HepG2 (cell line): ENCODE data around the gene WASF1. TPM values are rescaled to one million over a fixed set of nuclear protein-coding genes. Genes with fewer than 3 reads are reported as not detected.

Source experiments
- DNMT3B ChIP-seq: conservative IDR thresholded peaks from 2 replicates; pipeline ENCODE4 v1.6.1; 2016; ENCODE audit warnings: missing biosample characterization, control low read depth
- ERF ChIP-seq: IDR thresholded peaks from 2 replicates; pipeline ENCODE4 v1.6.1; 2018; ENCODE audit warnings: missing biosample characterization, missing genetic modification reagents
- GFI1 ChIP-seq: sonication (generic); formaldehyde crosslinking; IDR thresholded peaks from 2 replicates; pipeline ENCODE4 v1.5.0; 2020; ENCODE audit warnings: missing genetic modification reagents, mild to moderate bottlenecking, borderline replicate concordance
- KMT2B ChIP-seq: IDR thresholded peaks from 2 replicates; pipeline ENCODE4 v1.6.1; 2016; ENCODE audit warnings: missing genetic modification reagents, missing compliant biosample characterization
- MBD4 ChIP-seq: IDR thresholded peaks from 2 replicates; pipeline ENCODE4 v1.6.1; 2012; ENCODE audit warnings: low read length, inconsistent platforms, borderline replicate concordance
- NRL ChIP-seq: sonication (generic); formaldehyde crosslinking; IDR thresholded peaks from 2 replicates; pipeline ENCODE4 v1.5.0; 2020; ENCODE audit warnings: missing genetic modification reagents, mild to moderate bottlenecking, moderate library complexity, borderline replicate concordance
- PRDM10 ChIP-seq: sonication (generic); formaldehyde crosslinking; IDR thresholded peaks from 2 replicates; pipeline ENCODE4 v1.4.0; 2020; ENCODE audit warnings: low read depth, missing genetic modification reagents
- SAP130 ChIP-seq: IDR thresholded peaks from 2 replicates; pipeline ENCODE4 v1.6.1; 2016; ENCODE audit warnings: low read depth
- SP4 ChIP-seq: sonication (generic); formaldehyde crosslinking; IDR thresholded peaks from 2 replicates; pipeline ENCODE4 v1.8.1; 2023; ENCODE audit warnings: mild to moderate bottlenecking, missing genetic modification reagents
- TEAD3 ChIP-seq: optimal IDR thresholded peaks from 2 replicates; pipeline ENCODE3; 2016; ENCODE audit warnings: borderline replicate concordance
- THAP8 ChIP-seq: sonication (generic); formaldehyde crosslinking; IDR thresholded peaks from 2 replicates; pipeline ENCODE4 v1.5.1; 2020; ENCODE audit warnings: missing genetic modification reagents, mild to moderate bottlenecking, borderline replicate concordance
- WIZ ChIP-seq: sonication (generic); formaldehyde crosslinking; IDR thresholded peaks from 2 replicates; pipeline ENCODE4 v1.5.1; 2020; ENCODE audit warnings: mild to moderate bottlenecking, missing genetic modification reagents
- XRCC5 ChIP-seq: fragments of 200-400 bp; formaldehyde crosslinking; optimal IDR thresholded peaks from 2 replicates; pipeline ENCODE3; 2017; ENCODE audit warnings: mild to moderate bottlenecking, low read length
- YEATS2 ChIP-seq: sonication (generic); formaldehyde crosslinking; IDR thresholded peaks from 2 replicates; pipeline ENCODE4 v1.4.0; 2020; ENCODE audit warnings: missing genetic modification reagents, borderline replicate concordance
- ZFP37 ChIP-seq: sonication (generic); formaldehyde crosslinking; IDR thresholded peaks from 2 replicates; pipeline ENCODE4 v1.4.0; 2020; ENCODE audit warnings: missing genetic modification reagents, borderline replicate concordance
- ZNF136 ChIP-seq: sonication (generic); formaldehyde crosslinking; IDR thresholded peaks from 2 replicates; pipeline ENCODE4 v1.8.1; 2022; ENCODE audit warnings: low read depth, mild to moderate bottlenecking, moderate library complexity, missing genetic modification reagents
- ZNF335 ChIP-seq: sonication (generic); formaldehyde crosslinking; IDR thresholded peaks from 2 replicates; pipeline ENCODE4 v1.4.0; 2020; ENCODE audit warnings: missing genetic modification reagents
- ZNF34 ChIP-seq: sonication (generic); formaldehyde crosslinking; IDR thresholded peaks from 2 replicates; pipeline ENCODE4 v1.4.0; 2020; ENCODE audit warnings: mild to moderate bottlenecking, missing genetic modification reagents, borderline replicate concordance
- ZNF564 ChIP-seq: sonication (generic); formaldehyde crosslinking; IDR thresholded peaks from 2 replicates; pipeline ENCODE4 v1.8.1; 2023; ENCODE audit warnings: mild to moderate bottlenecking, missing genetic modification reagents
- ZNF580 ChIP-seq: IDR thresholded peaks from 2 replicates; pipeline ENCODE4 v1.6.1; 2016; ENCODE audit warnings: low read depth, borderline replicate concordance
- ZNF781 ChIP-seq: sonication (generic); formaldehyde crosslinking; IDR thresholded peaks from 2 replicates; pipeline ENCODE4 v1.5.1; 2020; ENCODE audit warnings: borderline replicate concordance, mild to moderate bottlenecking, missing genetic modification reagents; ENCODE audit errors: not compliant biosample characterization
- ZSCAN25 ChIP-seq: sonication (generic); formaldehyde crosslinking; IDR thresholded peaks from 2 replicates; pipeline ENCODE4 v1.8.0; 2022; ENCODE audit warnings: mild to moderate bottlenecking, missing genetic modification reagents
- polyA plus RNA-seq, 8 experiments: library from polyadenylated mRNA; depleted of rRNA in 3 of 8; stranded (reverse) in 7 of 8; unstranded in 1 of 8; fragments of >200 nt; fragmentation: Illumina TruSeq in 4 of 8; extraction: Trizol in 4 of 8; gene quantifications; 2 replicates each; pipeline versions ENCODE4 v1.2.1 to v1.2.3, GENCODE V29; 2011 to 2016; ENCODE audit warnings: low read depth in 4 of 8, missing spikeins in 1 of 8, mixed read lengths in 1 of 8; ENCODE audit not compliant: insufficient read depth in 1 of 8
- total RNA-seq, 5 experiments: library from RNA; depleted of rRNA; stranded (reverse); fragments of >200 nt; fragmentation: Illumina TruSeq; extraction: Trizol; gene quantifications; 2 replicates each; pipeline ENCODE4 v1.2.3, GENCODE V29; 2016; ENCODE audit warnings: low read depth in 1 of 5

WASF1 gene
- total and polyA plus RNA-seq, 2 of the 13 experiments (the other 11 are each of a cell fraction or from before 2014, with no cell fraction given): 8.5 to 17.3 TPM

- TF ChIP-seq NRL (CRISPR knock-in tag) (peak; percentile 37; the same call in 1 of the 2 replicates), KMT2B (CRISPR knock-in tag) (peak; percentile 69; the same call in 1 of the 2 replicates), ZNF564 (CRISPR knock-in tag) (0 out of 2 replicates have a peak, but pooled peaks have one; percentile 29), XRCC5 (peak; percentile 67), ERF (CRISPR knock-in tag) (0 out of 2 replicates have a peak, but pooled peaks have one; percentile 42), ZNF136 (no peak), ZNF781 (CRISPR knock-in tag) (no peak), ZNF580 (CRISPR knock-in tag) (peak; percentile 26; the same call in 1 of the 2 replicates), GFI1 (0 out of 2 replicates have a peak, but pooled peaks have one; percentile 7), ZSCAN25 (no peak), ZNF34 (CRISPR knock-in tag) (0 out of 2 replicates have a peak, but pooled peaks have one; percentile 52), ZNF335 (CRISPR knock-in tag) (0 out of 2 replicates have a peak, but pooled peaks have one; percentile 35), TEAD3 (CRISPR knock-in tag) (peak; percentile 66), WIZ (CRISPR knock-in tag) (no peak), ZFP37 (CRISPR knock-in tag) (no peak), DNMT3B (CRISPR knock-in tag) (no peak), THAP8 (CRISPR knock-in tag) (no peak), PRDM10 (CRISPR knock-in tag) (peak; percentile 92), SP4 (CRISPR knock-in tag) (no peak), MBD4 (no peak), SAP130 (CRISPR knock-in tag) (peak; percentile 75), YEATS2 (no peak)
Measured at GRCh38 chr6:110178626-110179405, 654 bp downstream of the WASF1 start (continued).
